ENCODE results near the gene WNK2. TPM values are rescaled to one million over a fixed set of nuclear protein-coding genes. Genes with fewer than 3 reads are reported as not detected.
"Not testable (repeated sequence)": the region's sequence is repeated elsewhere in the genome, so short reads cannot be mapped to it uniquely, and the experiment has no call there.

The WNK2 gene
- total RNA-seq, 2 experiments from 2014 or later: 0.25 TPM; not detected in 1

GRCh38 chr9:93347371-93347975 lies 163.5 kb downstream of the WNK2 start:
- H3K36me3 Mint-ChIP-seq; DNase-seq; H3K9me3 Mint-ChIP-seq; ATAC-seq (ENCODE audit: low read depth); H3K4me3 Mint-ChIP-seq; H3K27ac Mint-ChIP-seq; H3K4me1 Mint-ChIP-seq; POLR2A ChIA-PET: not testable (repeated sequence)
- peaks cover 45% of the 10 kb centered on the region for H3K27me3 Mint-ChIP-seq

- H3K4me1 Mint-ChIP-seq: peaks cover 14% of the 10 kb centered on the region
- POLR2A ChIA-PET; H3K27me3 Mint-ChIP-seq; H3K27ac Mint-ChIP-seq; H3K36me3 Mint-ChIP-seq; H3K4me3 Mint-ChIP-seq; H3K9me3 Mint-ChIP-seq; DNase-seq; ATAC-seq (ENCODE audit: low read depth): not testable (repeated sequence)
Observed at GRCh38 chr9:93353413-93354310, 169.7 kb downstream of the WNK2 start.

GRCh38 chr9:93354451-93354850 lies 170.5 kb downstream of the WNK2 start:
- POLR2A ChIA-PET: no interaction called here
- Mint-ChIP-seq H3K36me3 (peaks cover 3% of the 10 kb centered on the region), H3K9me3 (no peaks in the 10 kb centered on the region), H3K4me3 (no peak overlapping the region), H3K4me1 (peaks cover 14% of the 10 kb centered on the region), H3K27ac (no peak overlapping the region), H3K27me3 (peaks cover 3% of the 10 kb centered on the region)
- DNase-seq (no peak), ATAC-seq (ENCODE audit: low read depth) (no peak)

GRCh38 chr9:93355827-93356226 lies 171.9 kb downstream of the WNK2 start:
- DNase-seq (no peak), ATAC-seq (ENCODE audit: low read depth) (no peak)
- H3K27me3 Mint-ChIP-seq: peaks cover 3% of the 10 kb centered on the region
- H3K27ac Mint-ChIP-seq: no peak overlapping the region
- POLR2A ChIA-PET: no interaction called here
- no peaks in the 10 kb centered on the region for H3K9me3 Mint-ChIP-seq
- H3K4me1 Mint-ChIP-seq: peaks cover 14% of the 10 kb centered on the region
- peaks cover 3% of the 10 kb centered on the region for H3K36me3 Mint-ChIP-seq
- no peak overlapping the region for H3K4me3 Mint-ChIP-seq

- DNase-seq (peak; percentile 34), ATAC-seq (ENCODE audit: low read depth) (peak; percentile 100)
- Mint-ChIP-seq H3K4me1 (peaks cover 14% of the 10 kb centered on the region), H3K27me3 (peaks cover 3% of the 10 kb centered on the region), H3K9me3 (peaks cover 7% of the 10 kb centered on the region), H3K27ac (peak overlapping the region; percentile 85), H3K36me3 (peaks cover 2% of the 10 kb centered on the region), H3K4me3 (peak overlapping the region; percentile 37)
- POLR2A ChIA-PET: interaction anchor here (0.7 to 1.3 kb wide), 2 partner anchors 209 to 1426 kb away, joined by 3 to 4 read pairs; no protein-coding TSS in a partner anchor
Observed at GRCh38 chr9:93357649-93358048, 173.7 kb downstream of the WNK2 start.

GRCh38 chr9:93359907-93360306 lies 176.0 kb downstream of the WNK2 start:
- H3K4me1 Mint-ChIP-seq: peaks cover 14% of the 10 kb centered on the region
- H3K9me3 Mint-ChIP-seq; H3K4me3 Mint-ChIP-seq; DNase-seq; POLR2A ChIA-PET; H3K27me3 Mint-ChIP-seq; ATAC-seq (ENCODE audit: low read depth); H3K27ac Mint-ChIP-seq; H3K36me3 Mint-ChIP-seq: not testable (repeated sequence)

- peaks cover 11% of the 10 kb centered on the region for H3K4me1 Mint-ChIP-seq
- ATAC-seq (ENCODE audit: low read depth): no peak
- POLR2A ChIA-PET: no interaction called here
- no peak for DNase-seq
- peaks cover 10% of the 10 kb centered on the region for H3K9me3 Mint-ChIP-seq
- no peak overlapping the region for H3K27ac Mint-ChIP-seq
- H3K36me3 Mint-ChIP-seq: peaks cover 2% of the 10 kb centered on the region
- H3K4me3 Mint-ChIP-seq: no peak overlapping the region
- peaks cover 6% of the 10 kb centered on the region for H3K27me3 Mint-ChIP-seq
Observed at GRCh38 chr9:93361995-93362394, 178.1 kb downstream of the WNK2 start.

GRCh38 chr9:93364734-93365426 lies 180.9 kb downstream of the WNK2 start:
- POLR2A ChIA-PET: no interaction called here
- peaks cover 9% of the 10 kb centered on the region for H3K27me3 Mint-ChIP-seq
- DNase-seq (no peak), ATAC-seq (ENCODE audit: low read depth) (no peak)
- H3K4me3 Mint-ChIP-seq: no peak overlapping the region
- H3K9me3 Mint-ChIP-seq: peaks cover 10% of the 10 kb centered on the region
- no peaks in the 10 kb centered on the region for H3K4me1 Mint-ChIP-seq
- no peaks in the 10 kb centered on the region for H3K36me3 Mint-ChIP-seq
- H3K27ac Mint-ChIP-seq: no peak overlapping the region

- H3K27me3 Mint-ChIP-seq: peaks cover 9% of the 10 kb centered on the region
- H3K27ac Mint-ChIP-seq: no peak overlapping the region
- no peaks in the 10 kb centered on the region for H3K4me1 Mint-ChIP-seq
- POLR2A ChIA-PET: no interaction called here
- no peaks in the 10 kb centered on the region for H3K36me3 Mint-ChIP-seq
- ATAC-seq (ENCODE audit: low read depth): no peak
- peaks cover 10% of the 10 kb centered on the region for H3K9me3 Mint-ChIP-seq
- no peak overlapping the region for H3K4me3 Mint-ChIP-seq
- DNase-seq: no peak
Observed at GRCh38 chr9:93365427-93366118, 181.6 kb downstream of the WNK2 start.

GRCh38 chr9:93366119-93366447 lies 182.1 kb downstream of the WNK2 start:
- Mint-ChIP-seq H3K27ac (no peak overlapping the region), H3K9me3 (peaks cover 13% of the 10 kb centered on the region), H3K4me1 (no peaks in the 10 kb centered on the region), H3K27me3 (peaks cover 9% of the 10 kb centered on the region), H3K36me3 (no peaks in the 10 kb centered on the region), H3K4me3 (no peak overlapping the region)
- DNase-seq: no peak
- ATAC-seq (ENCODE audit: low read depth): no peak
- POLR2A ChIA-PET: no interaction called here

GRCh38 chr9:93366486-93366885 lies 182.5 kb downstream of the WNK2 start:
- ATAC-seq (ENCODE audit: low read depth); DNase-seq; H3K4me1 Mint-ChIP-seq; H3K4me3 Mint-ChIP-seq; H3K27ac Mint-ChIP-seq; POLR2A ChIA-PET; H3K36me3 Mint-ChIP-seq; H3K27me3 Mint-ChIP-seq: not testable (repeated sequence)
- H3K9me3 Mint-ChIP-seq: peaks cover 13% of the 10 kb centered on the region

GRCh38 chr9:93368437-93368836 lies 184.5 kb downstream of the WNK2 start:
- no peak overlapping the region for H3K27ac Mint-ChIP-seq
- H3K4me3 Mint-ChIP-seq: no peak overlapping the region
- ATAC-seq (ENCODE audit: low read depth) (no peak), DNase-seq (no peak)
- POLR2A ChIA-PET: no interaction called here
- no peaks in the 10 kb centered on the region for H3K36me3 Mint-ChIP-seq
- H3K4me1 Mint-ChIP-seq: no peaks in the 10 kb centered on the region
- H3K27me3 Mint-ChIP-seq: peaks cover 8% of the 10 kb centered on the region
- H3K9me3 Mint-ChIP-seq: peaks cover 8% of the 10 kb centered on the region

- DNase-seq (no peak), ATAC-seq (ENCODE audit: low read depth) (no peak)
- peaks cover 5% of the 10 kb centered on the region for H3K9me3 Mint-ChIP-seq
- POLR2A ChIA-PET: no interaction called here
- no peaks in the 10 kb centered on the region for H3K36me3 Mint-ChIP-seq
- H3K27me3 Mint-ChIP-seq: peaks cover 3% of the 10 kb centered on the region
- no peaks in the 10 kb centered on the region for H3K4me1 Mint-ChIP-seq
- no peak overlapping the region for H3K27ac Mint-ChIP-seq
- H3K4me3 Mint-ChIP-seq: no peak overlapping the region
Observed at GRCh38 chr9:93369686-93370085, 185.7 kb downstream of the WNK2 start.

All from activated naive CD8-positive, alpha-beta T cell treated with anti-CD3 and anti-CD28 coated beads, Interleukin-2, amount 10 ng/mL, durations not matched to agents 7 days and 5 days (primary cell).